ENCODE data around the gene INTS11.
"Not testable (repeated sequence)": the region's sequence is repeated elsewhere in the genome, so short reads cannot be mapped to it uniquely, and the experiment has no call there.

Gene INTS11

DNA sequence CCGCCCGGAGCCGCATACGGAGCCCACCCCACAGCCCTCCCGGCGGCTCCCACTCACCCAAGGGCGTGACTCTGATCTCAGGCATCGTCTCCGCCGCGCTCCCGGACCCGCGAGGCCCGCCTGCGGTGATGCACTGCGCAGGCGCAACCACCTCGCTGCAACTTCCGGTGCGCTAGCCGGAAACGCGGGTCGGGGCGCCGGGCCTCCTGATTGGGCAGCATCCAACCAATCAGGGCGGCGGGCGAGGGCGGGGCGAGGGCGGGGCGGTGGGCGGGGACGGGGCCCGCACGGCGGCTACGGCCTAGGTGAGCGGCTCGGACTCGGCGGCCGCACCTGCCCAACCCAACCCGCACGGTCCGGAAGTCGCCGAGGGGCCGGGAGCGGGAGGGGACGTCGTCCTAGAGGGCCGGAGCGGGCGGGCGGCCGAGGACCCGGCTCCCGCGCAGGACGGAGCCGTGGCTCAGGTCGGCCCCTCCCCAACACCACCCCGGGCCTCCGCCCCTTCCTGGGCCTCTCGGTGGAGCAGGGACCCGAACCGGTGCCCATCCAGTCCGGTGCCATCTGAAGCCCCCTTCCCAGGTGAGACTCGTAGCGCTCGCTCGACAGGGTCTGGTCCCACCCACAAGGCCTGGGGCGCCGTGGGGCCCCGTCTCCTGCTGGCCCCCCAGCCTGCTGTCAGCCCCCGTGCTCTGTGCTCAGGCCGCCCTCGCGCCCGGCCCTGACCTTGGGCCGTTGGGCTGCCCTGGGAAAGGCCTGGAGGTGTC is at the start of gene INTS11, which contains the start of gene CPTP:
Gene INTS11 (minus strand): TSS at position 137 of the 764 bp plus-strand sequence. CDS start 52 bp downstream, at position 85.
Gene CPTP (plus strand): TSS at position 279 of the 764 bp plus-strand sequence. CDS start 2,109 bp downstream, outside the sequence.
- peak; percentile 95 for DNase-seq

DNA sequence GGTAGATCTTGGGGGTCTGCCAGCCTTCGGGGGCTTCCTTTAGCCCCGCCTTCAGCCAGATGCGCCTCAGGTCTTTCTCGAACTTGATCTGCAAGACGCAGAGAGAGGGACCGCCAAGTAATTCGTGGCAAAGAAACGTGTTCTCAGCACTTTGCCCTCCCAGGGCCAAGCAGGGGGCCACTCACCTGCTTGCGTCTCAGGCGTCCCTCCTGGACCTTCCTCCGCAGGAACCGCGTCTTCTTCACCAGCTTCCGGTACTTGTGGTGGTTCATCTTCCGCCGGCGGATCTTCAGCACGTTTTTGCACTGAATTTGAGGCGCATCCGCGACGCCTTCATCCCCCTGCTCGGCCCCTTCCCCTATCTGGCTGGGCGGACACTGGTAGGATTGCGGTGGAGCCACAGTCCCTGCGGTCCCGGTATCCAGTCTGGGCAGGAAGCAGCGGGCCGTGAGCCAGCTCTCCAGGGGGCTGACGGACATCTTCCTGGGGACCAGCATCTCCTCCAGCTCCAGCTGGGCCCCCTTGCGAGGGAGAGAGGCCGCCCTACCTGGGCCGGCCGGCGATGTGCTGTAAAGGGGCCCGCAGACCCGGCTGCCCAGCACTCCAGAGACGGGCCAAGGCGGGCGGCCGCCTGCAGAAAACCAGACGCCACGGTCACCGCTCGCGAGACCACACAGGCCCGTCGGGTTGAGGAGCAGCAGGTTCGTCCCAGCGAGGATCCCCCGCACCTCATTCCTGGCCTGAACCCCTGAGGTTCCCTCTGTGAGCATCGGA is 49.5 kb upstream of the INTS11 start:
- no peak for DNase-seq

DNA sequence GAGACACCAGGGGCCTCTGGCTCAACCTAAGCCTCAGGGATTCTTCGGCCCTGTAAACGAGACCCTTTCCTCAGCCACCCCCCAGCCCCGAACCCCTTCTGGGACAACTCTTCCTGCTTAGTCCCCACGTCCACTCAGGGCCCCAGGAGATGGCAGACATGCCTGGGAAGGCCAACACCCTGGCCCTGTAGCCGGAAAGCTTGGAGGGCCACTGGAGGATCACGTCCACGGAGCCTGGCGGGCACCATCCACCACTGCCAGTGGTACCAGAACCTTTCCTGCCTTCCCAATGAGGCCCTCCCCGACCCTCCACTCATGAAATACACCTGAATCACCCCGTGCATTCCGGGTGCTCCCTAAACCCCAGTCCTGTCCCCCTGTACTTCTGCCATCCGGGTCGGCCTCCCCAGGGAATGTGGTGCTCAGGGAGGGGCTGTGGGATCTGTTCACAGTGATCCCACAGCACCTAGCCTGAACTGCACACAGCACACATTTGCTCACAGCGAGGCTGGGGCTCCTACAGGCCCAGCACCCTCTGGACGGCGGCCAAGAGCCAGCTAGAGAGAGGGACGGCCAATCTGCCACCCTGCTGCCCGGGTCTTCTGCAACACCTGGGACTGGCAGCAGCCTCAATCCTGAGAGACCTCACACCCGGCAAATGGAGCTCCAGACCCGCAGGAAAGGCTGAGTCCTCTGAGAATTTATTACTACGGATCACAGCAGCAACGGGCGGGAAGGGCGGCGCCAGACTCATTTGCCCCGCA is 48.8 kb upstream of the INTS11 start:
- no peak for DNase-seq

DNA sequence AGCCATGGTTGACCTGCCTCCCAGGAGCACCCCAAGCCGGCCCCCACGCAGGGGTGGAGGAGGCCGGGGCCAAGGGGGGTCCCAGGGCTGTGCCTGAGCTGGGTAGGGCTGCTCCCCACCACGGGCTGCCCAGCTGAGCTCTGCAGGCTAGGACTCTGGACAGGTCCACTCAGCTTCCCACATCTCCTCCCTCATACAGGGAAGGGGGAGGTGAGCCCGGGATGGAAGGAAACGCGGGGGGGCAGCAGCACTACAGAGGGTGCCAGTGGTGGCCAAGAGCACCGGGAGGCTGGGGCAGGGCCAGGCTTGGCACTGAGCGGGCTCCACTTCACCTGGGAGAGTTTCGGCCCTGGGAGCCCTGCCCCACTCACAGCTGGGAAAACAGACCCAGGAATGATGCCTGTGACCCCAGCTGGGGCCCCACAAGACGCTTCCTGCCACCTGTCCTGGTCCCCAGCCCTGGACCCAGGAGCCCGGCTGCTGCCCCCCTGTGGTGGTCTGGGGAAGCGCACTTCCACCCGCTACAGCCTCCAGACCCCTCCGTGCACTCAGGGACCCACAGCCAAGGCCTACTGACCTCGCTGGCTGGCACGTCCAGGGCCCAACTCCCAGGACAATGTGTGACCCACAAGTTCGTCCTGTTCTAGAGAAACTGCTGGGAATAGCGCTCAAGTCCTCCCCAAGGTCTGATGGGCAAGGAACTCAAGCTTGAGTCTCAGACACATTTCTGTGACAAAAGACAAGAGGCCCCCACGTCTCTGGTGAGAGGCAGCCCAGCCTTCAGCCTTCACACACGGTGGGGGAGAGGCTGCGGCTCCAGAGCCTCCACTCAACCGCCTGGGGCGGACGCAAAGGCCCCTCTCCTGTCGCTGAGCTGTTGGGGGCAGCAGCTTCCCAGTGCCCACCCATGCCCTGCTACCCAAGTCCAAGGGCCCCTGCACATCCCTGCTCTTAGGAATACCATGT is 47.6 kb upstream of the INTS11 start:
- peak; percentile 43 for DNase-seq

DNA sequence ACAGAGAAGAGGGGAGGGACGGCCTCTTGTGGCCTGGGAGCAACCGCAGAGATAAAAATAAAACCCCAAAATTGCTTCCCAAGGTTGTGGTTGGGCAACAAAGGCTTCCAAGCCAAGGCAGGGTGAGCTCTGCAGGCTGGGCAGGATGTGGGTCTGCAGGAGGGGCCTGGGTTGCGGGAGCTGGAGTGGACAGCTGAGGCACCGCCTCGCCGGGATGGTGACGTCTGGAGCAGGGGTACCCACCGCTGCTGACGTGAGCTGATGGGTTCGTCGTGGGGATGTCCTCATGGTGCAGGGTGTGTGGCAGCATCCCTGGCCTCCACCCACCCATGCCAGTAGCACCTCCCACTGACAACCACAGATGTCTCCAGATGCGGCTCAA is 46.9 kb upstream of the INTS11 start:
- no peak for DNase-seq

DNA sequence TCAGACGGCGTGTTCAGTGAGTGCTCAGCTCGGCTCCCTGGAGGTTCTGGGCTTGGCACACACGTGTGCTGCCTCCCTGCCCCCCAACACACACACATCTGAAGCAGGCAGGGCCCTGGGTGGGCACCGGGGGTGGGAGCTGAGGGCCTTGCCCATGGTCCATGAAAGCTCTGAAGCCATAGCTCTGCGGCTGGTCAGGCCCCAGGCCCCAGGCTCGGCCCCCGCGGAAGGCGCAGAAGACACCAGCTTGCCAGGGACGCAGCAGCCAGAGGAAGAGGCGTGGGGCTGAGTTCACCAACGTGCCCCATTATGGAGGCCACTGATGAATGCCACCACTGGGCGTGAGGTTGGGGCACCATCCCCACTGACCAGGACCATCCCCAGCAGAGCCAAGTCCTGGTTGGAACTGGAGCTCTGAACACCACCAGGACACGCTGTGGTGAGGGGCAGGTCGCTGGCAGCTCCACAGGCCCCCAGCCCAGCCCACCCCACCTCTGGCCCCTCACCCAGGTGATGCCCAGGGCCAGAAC is 46.4 kb upstream of the INTS11 start:
- DNase-seq, result no peak

DNA sequence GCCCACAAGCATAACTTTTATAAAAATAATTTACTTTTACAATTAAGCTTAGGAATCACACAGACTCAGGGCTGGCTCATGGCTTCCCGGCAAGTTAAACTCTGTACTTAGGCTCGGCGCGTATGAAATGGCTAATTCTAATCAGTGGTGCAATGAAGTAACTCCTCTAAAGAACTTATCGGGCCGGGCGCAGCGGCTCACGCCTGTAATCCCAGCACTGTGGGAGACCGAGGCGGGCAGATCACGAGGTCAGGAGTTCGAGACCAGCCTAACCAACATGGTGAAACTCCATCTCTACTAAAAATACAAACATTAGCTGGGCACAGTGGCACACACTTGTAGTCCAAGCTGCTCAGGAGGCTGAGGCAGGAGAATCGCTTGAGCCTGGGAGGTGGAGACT is 45.6 kb upstream of the INTS11 start:
- not testable (repeated sequence) for DNase-seq

DNA sequence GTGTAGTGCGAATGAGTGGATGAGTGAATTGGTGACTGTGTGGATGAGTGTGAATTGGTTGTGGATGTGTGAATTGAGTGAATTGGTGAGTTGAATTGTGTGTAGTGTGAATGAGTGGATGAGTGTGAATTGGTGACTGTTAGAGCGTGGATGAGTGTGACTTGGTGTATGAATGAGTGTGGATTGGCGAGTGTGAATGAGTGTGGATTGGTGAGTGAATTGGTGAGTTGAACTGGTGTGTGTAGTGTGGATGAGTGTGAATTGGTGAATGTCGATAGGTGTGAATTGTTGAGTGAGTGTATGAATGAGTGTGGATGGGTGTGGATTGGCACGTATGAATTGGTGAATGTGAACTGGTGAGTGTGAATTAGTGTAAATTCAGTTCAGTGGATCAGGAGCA is 42.9 kb upstream of the INTS11 start:
- DNase-seq, result no peak

DNA sequence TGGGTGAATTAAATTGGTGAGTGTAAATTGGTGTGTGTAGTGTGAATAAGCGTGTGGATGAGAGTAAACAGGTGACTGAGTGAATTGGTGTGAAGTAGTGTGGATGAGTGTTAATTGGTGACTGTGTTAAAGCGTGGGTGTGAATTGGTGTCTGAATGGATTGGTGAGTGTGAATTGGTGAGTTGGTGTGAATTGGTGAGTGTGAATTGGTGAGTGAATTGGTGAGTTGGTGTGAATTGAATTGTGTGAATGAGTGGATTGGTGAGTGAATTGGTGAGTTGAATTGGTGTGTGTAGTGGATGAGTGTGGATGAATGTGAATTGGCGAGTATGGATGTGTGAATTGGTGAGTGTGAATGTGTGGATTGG is 42.2 kb upstream of the INTS11 start:
- DNase-seq, result no peak

DNA sequence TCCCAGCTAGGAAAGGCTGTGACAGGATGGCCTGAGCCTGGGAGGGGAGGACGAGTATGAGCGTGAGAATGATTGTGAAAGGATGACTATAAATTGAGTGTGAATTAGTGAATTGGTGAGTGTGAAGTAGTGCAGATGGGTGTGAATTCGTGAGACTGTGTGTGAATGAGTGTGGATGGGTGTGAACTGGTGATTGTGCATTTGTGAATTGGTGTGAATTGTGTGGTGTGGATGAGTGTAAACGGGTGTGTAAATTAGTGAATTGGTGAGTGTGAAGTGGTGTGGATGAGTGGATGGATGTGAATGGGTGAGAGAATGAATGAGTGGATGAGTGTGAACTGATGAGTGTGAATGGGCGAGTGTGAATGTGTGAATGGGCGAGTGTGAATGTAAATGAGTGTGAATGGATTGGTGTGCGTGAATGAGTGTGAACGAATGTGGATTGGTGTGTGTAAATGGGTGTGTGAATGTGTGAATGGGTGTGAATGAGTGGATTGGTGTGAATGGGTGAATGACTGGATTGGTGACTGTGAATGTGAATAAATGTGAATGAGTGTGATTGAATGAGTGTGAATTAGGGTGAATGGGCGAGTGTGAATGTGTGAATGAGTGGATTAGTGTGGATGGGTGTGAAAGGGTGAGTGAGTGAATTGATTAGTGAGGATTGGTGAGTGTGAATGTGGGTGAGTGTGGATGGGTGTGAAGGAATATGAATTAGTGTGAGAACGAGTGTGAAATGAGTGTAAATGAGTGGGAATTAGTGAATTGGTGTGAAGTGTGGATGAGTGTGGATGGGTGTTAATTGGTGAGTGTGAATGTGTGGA is 41.6 kb upstream of the INTS11 start:
- no peak for DNase-seq

DNA sequence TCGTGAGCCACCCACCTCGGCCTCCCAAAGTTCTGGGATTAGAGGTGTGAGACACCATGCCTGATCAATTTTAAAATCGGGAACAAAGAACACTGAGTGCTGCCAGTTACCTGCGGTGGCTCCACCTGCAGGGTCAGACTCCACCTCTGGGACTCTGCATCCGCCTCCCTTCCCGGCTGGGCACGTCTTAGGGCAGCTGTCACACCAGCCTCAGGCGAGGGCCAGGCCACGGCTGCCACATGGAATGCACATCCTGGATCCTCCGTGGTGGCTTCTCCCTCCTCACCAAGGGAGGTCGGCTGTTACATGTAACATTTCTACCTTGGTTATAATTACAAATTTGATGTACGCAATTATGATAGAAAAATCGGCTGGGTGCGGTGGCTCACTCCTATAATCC is 39.8 kb upstream of the INTS11 start:
- no peak for DNase-seq

DNA sequence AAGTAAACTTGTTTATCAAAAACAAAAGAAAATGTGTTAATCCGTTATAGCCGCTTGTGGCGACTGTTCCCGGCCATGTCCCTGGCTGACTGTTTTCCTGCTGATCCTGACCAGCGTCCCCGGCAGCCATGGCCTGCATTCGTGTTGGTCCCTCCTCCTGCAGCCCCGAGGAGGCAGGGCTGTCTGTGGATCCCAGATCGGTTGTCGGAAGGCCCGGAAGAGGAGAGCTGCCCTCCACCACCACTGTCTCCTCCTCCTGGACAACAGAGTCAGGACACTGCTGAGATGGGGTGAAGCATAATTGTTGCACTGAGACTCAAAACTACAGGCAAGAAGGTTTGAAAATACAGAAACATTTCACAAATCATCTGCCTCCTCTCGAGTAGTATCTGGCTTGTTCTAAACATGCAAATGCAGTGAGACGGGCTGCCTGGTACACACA is 37.5 kb upstream of the INTS11 start:
- DNase-seq, result no peak

DNA sequence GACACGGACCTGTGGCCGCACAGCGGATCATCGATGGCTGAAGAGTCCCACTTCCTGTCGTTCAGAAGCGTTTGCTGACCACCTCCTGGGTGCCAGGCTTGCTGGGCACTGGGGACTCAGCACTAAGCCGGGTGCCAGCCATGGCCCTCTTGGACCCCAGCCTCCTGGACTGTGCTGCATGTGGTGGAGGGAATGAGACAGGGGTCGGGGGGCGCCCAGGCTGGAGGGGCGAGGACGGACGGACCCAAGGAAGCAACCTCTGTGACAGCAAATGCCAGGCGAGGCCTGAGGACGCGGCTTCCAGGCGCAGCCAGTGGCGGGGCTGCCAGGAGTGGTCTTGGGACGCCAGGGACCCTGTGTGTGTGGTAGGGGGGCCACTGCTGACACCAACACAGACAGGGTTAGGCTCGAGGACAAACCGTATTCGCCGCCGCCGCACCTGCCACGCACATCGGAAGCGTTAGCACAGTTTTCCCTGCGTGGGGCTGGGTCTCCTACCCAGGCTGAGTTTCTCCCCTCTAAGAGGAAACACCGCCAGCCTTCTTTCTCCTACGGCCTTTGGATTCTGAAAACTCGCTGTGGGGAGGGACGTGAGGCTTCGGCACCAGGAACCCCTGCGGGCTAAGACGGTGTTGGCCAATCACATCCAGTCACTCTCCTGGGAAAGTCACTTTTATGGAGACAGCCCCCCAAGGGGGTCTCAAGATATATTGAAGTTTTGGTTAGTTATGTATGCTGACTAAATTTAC is 36.9 kb upstream of the INTS11 start:
- no peak for DNase-seq

DNA sequence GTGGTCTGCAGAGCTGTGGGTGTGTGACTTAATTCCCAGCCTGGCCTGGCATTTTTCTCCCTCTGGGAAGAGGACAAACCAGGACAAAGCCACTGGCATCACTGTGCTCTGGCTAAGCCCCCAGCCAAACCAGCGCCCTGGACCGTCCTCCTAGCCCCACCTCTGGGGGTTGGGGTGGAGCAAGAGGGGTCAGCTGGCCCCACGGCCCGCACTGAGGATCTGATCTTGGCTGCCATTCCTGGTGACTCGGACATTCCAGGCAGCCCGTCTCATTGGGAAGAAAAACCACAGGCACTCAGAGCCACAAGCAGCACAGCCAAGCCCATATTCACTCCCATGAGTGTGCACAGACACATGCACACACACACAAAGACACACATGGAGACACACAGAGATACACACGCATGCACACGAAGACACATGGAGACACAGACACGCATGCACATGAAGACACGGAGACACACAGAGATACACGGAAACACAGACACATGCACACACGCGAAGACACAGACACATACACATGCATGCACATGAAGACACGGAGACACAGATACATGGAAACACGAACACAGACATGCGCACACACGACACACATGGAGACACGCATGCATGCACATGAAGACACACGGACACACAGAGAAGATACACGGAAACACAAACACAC is 36.2 kb upstream of the INTS11 start:
- no peak for DNase-seq

DNA sequence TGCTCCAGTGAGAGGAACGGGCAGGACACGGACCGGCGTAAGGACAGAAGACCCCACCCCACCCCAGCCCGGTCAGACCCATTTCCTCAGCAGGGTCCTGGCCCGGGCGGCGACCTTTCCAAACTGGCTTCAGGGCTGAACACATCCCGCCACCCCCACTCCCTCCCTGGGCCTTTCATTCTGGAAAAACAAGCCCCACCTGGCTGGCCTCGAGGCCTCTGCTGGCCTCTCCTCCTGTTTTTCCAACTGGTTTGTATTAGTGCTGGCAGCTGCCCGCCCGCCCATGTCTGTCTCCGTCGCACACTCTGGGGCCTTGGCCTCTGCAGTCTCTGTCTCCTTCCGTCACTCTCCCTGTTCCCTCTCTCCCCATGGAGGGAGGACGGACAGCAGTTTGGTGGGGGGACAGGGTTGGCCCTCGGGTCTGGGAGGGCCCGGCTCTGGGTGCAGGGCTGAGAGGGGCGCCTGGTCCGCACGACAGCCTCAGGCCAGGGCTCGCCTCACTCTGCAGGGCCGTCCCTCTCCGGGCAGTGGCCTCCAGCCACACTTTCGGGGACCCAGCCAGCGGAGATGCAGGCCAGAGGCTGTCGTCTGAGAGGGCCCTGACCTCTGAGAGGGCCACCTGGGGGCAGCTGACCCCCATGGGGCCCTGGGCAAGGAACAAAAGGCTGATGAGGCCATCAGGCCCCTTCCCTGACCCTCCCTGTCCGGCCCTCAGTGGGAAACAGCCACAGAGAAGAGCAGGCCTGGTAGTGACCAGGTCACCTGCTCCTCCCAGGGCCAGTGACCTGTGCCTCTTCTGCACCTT is 35.4 kb upstream of the INTS11 start:
- DNase-seq, result no peak

DNA sequence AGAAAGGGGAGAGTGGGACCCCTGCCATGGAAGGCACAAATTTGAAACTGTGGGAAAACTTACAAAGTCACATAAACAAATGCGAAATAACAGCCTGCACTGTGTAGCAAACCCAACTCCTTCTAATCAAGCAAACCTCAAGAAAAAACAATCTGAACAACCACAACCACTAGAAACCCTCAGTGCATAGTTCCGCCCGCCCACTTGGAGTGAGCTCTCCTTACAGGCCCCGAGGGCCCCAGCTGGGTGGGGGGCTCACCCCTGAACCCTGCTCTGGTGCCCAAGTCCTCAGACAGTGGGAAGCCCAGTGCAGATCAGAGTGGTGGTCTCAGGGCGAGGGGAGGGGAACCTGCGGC is 34.8 kb upstream of the INTS11 start:
- no peak for DNase-seq

DNA sequence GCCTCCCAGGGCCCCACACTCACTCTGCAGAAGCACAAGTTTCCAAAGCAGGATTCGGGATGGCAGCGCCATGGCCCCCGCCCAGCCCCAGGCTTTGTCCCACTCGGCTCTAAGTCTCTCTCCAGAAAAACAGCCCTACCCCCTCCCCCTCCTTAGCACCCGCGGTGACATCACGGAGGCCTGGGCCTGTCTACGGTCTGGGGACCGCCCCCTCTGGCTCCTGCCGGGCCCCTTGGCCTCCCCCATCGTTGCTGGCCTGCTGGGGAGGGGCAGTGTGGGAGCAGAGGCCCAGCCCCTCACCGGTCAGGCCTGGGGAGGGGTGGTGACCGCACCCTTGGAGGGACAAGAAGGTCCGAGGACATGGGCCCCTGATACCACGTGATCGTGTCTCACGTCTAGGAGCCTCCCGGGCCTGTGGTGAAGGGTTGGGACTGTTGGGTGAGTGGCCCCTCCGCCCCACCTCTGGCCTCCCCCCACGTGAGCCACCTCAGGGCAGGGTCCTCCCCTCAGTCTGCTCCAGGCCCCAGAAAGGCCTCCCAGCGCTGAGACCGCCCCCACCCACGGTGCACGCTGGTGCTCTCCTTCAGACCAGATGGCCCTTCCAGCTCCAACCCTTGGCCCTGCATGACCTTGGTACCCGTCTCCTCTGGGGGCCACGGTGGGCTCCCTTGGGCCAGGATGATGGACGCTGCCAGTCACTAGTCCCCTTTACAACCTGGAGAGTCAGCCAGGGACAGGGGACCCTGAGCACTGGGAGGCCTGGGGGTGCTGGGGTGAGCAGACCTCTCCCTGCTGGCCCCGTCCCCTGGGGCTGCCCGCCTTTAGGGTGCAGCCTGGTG is 34.2 kb upstream of the INTS11 start, which contains the start of gene MXRA8:
Gene MXRA8 (minus strand): TSS at position 123 of the 839 bp plus-strand sequence. CDS start 51 bp downstream, at position 72.
- DNase-seq, result no peak

Measured in inflammatory macrophage treated with lipopolysaccharide for 4 hours (primary cell).